K562 treated with DMSO at 1 percent for 12 hours (cell line): ENCODE data around the gene GAGE12G. TPM values are rescaled to one million over a fixed set of nuclear protein-coding genes. Genes with fewer than 3 reads are reported as not detected.

ENCODE experiments used
- total RNA-seq: library from RNA; unstranded; fragments of 300-600 nt; gene quantifications from 2 replicates; pipeline ENCODE4 v1.2.3, GENCODE V29; 2022; ENCODE audit not compliant: insufficient read depth

GAGE12G gene
- not detected in 2 replicates for total RNA-seq

GRCh38 chrX:49570100-49570499 lies at the start of gene GAGE12G:
TSS of gene GAGE12G (plus strand) at chrX:49570400. CDS start at chrX:49571555, 1,155 bp downstream.

GRCh38 chrX:49531877-49532276 lies 38.3 kb upstream of the GAGE12G start, which contains the start of gene GAGE12C:
TSS of gene GAGE12C (plus strand) at chrX:49532177. CDS start at chrX:49533332, 1,155 bp downstream.

GRCh38 chrX:49541433-49541832 lies 28.8 kb upstream of the GAGE12G start, which contains the start of gene GAGE12D:
TSS of gene GAGE12D (plus strand) at chrX:49541733. CDS start at chrX:49542888, 1,155 bp downstream.

GRCh38 chrX:49550989-49551388 lies 19.2 kb upstream of the GAGE12G start, which contains the start of gene GAGE12E:
TSS of gene GAGE12E (plus strand) at chrX:49551289. CDS start at chrX:49552444, 1,155 bp downstream.

GRCh38 chrX:49560542-49560941 lies 9.7 kb upstream of the GAGE12G start, which contains the start of gene GAGE12F:
TSS of gene GAGE12F (plus strand) at chrX:49560842. CDS start at chrX:49561997, 1,155 bp downstream.

GRCh38 chrX:49579649-49580048 lies 9.4 kb downstream of the GAGE12G start, which contains the start of gene GAGE12H:
TSS of gene GAGE12H (plus strand) at chrX:49579949. CDS start at chrX:49581104, 1,155 bp downstream.

GRCh38 chrX:49589196-49589595 lies 19.0 kb downstream of the GAGE12G start, which contains the start of gene GAGE2A:
TSS of gene GAGE2A (plus strand) at chrX:49589496. CDS start at chrX:49590651, 1,155 bp downstream.

GRCh38 chrX:49598720-49599119 lies 28.5 kb downstream of the GAGE12G start, which contains the start of gene GAGE1:
TSS of gene GAGE1 (plus strand) at chrX:49599020. CDS start at chrX:49600175, 1,155 bp downstream.

Other genes starting within 250 kb of the GAGE12G start
- gene GAGE12J, start 248.4 kb upstream of the GAGE12G start, total RNA-seq: not detected in 2 replicates
- gene GAGE13, start 238.8 kb upstream of the GAGE12G start, total RNA-seq: 5.3 TPM in 1 of 2 replicates, not detected in the other
- not detected in 2 replicates for gene GAGE12C, start 38.2 kb upstream of the GAGE12G start, total RNA-seq
- not detected in 2 replicates for gene GAGE12D, start 28.7 kb upstream of the GAGE12G start, total RNA-seq
- not detected in 2 replicates for gene GAGE12E, start 19.1 kb upstream of the GAGE12G start, total RNA-seq
- not detected in 2 replicates for gene GAGE12F, start 9.6 kb upstream of the GAGE12G start, total RNA-seq
- not detected in 2 replicates for gene GAGE12H, start 9.5 kb downstream of the GAGE12G start, total RNA-seq
- gene GAGE2A, start 19.1 kb downstream of the GAGE12G start, total RNA-seq: 16.8 and 16.9 TPM in 2 replicates
- gene GAGE1, start 28.6 kb downstream of the GAGE12G start, total RNA-seq: 15.9 and 35.7 TPM in 2 replicates
- gene PAGE1, start 125.6 kb downstream of the GAGE12G start, total RNA-seq: 61.2 and 93.3 TPM in 2 replicates